HG02938 (cell line): ENCODE data around the gene OR5B17.
"Not testable (repeated sequence)": the region's sequence is repeated elsewhere in the genome, so short reads cannot be mapped to it uniquely, and the experiment has no call there.

Experiments used
- ATAC-seq: cut with Tn5 transposase; IDR thresholded peaks from one replicate; pipeline ENCODE4 v1.9.1; 2021; ENCODE audit warnings: mild to moderate bottlenecking, moderate library complexity; ENCODE audit not compliant: unreplicated experiment

Gene OR5B17

DNA sequence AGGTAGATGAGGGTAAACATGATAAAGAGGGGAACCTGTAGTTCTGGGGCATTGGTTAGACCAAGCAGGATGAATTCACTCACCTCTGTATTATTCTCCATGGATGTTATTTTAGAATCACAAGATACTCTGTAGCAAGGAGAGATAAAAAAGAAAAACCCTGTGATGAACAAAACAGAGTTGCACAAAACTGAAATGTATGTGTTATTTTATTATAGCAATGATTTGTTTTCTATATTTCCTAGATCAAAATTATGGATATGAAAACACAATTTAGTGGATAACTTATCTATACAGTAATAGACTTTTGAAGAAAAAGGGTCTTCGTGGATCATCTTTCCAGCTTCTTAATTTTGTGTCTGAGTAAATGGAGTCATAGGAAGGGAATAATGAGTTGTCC lies at the start of gene OR5B17:
TSS of gene OR5B17 (minus strand) at position 101 of the 400 bp plus-strand sequence. CDS start at position 101, 0 bp downstream.
- no peak for ATAC-seq

- ATAC-seq = no peak
Measured at GRCh38 chr11:58406774-58407173, 47.9 kb upstream of the OR5B17 start, which contains the start of gene OR5B3. OR5B3 (minus strand) TSS chr11:58406874; CDS start chr11:58403409, 3,465 bp downstream.

DNA sequence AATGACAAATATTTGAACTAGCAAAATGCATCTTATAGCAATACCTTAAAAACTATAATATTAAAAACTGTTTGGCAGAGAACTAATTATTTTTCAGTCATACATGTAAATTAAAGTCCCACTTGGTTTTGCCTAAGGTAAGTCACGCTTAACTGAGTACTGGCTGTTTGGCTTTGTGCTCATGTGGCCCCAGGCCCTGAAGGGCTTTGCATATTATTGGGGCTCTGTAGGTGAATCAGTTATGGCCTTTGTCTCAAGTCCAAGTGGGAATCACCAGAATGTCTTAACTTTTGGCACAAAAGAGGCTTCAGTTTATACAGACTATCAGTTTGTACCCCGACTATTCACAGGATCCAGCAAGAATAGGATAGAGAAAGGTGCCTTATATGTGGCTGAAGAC lies 40.8 kb upstream of the OR5B17 start:
- not testable (repeated sequence) for ATAC-seq

DNA sequence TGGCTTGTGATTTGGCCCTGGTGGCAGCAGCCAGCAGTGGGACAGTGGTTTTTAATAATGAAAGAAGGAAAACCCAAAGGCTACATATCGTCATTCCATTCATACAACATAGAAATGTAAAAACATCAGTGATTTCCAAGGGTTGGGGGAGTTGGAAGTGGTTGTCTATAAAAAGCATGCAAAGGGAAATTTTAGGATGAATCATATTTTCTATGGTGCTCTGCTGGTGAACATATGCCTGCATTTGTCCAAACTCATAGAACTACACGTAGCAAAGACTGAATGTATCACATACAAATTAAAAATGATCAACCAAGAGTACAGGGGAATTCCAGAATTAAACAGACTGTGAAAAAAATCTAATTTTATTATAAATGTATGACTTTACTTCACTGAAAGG lies 36.7 kb upstream of the OR5B17 start:
- no peak for ATAC-seq

- ATAC-seq = no peak
Measured at GRCh38 chr11:58394195-58394594, 35.3 kb upstream of the OR5B17 start.

DNA sequence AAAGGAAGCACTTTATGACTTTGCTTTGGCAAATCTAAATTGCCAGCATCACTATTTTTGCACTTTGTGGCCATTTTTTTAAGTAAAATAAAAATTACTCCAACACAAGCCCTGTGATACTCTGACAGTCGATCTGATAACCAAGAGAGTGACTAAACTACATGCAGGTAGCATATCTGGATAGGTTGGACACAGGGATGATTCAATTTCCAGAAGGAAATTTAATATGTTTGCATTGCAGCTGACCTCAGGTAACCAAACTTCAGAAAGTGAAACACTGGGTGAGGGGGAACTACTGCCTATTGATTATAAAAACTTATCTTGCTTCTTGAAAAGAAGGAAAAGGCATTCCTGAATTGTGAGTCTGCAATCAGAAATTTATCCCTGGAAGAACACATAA lies 33.9 kb upstream of the OR5B17 start:
- ATAC-seq = no peak

- ATAC-seq = no peak
Measured at GRCh38 chr11:58391879-58392278, 33.0 kb upstream of the OR5B17 start.

GRCh38 chr11:58390551-58391063 lies 31.7 kb upstream of the OR5B17 start:
- ATAC-seq = no peak

GRCh38 chr11:58354727-58355126 lies 4.1 kb downstream of the OR5B17 start:
- ATAC-seq = no peak

DNA sequence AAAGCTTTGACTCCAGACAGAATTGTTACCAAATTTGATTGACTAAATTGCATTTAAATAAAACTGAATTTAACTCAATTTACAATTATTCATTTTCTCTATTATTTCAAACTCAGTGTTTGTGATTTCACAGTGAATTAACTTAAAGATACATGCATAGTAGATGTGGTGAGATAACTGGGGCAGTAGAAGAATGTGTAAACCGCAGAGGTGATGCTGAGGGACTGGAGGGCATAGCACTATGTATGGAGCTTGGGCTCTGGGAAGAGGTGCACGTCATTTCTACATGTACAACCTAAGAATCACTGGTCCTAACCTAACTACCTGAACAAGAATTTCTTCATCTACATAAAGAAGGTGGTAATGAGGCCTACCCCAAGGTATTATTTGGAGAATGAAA lies 13.7 kb downstream of the OR5B17 start:
- no peak for ATAC-seq

- ATAC-seq = no peak
Measured at GRCh38 chr11:58334708-58335107, 24.2 kb downstream of the OR5B17 start.

DNA sequence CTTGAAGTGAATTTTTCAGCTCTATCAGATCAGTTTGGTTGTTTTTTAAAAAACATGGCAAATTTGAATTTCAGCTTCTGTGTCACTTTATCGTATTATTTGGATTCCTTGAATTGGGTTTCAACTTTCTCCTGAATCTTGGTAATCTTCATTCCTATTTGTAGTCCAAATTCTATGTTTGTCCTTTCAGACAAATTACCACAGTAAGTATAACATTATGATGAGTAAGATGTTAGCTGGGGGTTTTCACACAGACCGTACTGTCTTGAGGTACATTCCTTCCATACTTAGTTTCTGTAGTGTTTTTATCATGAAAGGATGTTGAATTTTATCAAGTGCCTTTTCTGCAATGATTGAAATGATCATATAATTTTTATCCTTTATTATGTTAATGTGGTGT lies 28.0 kb downstream of the OR5B17 start:
- no peak for ATAC-seq

- ATAC-seq = no peak
Measured at GRCh38 chr11:58318532-58318931, 40.3 kb downstream of the OR5B17 start.

- ATAC-seq = no peak
Measured at GRCh38 chr11:58316142-58316541, 42.7 kb downstream of the OR5B17 start.
